Germinal center (tissue), 1 donor: ENCODE measurements around the gene CCDC88C.

ENCODE experiments used
- DNase-seq: peaks from one replicate; pipeline ENCODE4 v3.0.0; 2012; ENCODE audit warnings: mixed read lengths, low spot score

The CCDC88C gene

DNA sequence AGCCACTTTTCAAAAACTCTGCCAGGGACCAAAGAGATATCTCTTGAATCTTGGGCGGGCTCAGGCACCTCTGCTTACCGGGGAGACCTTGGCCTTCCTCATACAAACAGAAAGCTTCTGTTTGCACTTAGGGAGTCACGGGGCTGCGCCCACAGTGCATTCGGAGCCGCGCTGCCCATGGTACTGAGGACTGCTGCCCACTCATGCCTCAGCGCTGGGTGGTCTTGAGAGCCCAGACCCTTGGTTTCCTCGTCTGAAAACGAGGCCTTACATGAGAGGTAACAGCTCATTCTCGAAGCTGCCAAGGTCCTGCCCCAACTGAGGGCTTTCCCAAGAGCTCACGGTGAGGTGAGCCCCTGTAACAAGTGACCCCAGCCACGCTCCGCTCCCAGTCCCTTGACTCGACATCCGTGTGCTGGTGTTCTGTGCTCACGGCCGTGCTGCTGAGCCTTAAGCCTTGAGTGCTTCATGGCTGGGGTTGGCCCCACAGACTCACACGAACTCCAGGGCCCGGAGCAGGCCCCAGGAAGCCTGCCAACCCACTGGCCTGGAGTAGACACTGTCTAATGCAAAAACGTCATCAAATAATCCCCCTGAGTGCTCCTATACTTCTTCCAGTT lies 125.7 kb downstream of the CCDC88C start:
- DNase-seq, result no peak

DNA sequence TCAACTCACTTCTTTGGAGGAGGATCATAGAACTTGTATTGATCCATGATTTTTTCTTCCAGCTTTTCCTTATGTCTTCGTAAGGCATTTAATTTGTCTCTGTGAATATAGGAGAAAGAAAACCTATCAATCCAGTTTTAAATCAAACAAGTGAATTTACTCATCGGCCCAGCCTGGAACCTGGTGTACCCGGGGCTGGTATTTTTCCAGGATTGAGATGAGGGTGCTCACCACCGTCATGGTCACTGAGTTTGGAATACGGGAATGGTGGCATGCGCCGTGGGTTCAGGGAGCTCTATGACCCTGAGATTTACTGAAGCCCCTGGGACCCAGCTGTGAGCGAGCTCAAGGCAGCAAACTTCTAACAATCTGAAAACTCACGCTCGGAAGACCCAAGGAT lies 126.6 kb downstream of the CCDC88C start:
- no peak for DNase-seq

DNA sequence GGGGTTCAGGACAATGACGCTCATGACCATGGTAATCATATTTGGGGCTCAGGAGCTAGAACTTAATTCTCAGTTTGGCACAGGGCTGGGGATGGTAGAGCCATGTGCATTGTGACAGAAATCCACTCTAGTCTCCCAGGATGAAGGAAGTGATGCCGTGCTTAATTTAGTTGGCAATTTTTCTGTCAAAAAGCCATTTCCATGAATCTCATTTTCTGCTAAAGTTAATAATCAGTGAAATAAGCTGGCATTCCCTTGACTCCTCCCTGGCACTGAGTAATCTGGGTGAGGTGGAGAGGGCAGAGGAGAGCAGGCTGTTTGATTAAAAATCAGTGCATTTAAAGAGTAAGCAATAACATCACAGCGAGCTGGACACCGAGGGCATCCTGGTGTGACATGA lies 128.2 kb downstream of the CCDC88C start:
- no peak for DNase-seq

DNA sequence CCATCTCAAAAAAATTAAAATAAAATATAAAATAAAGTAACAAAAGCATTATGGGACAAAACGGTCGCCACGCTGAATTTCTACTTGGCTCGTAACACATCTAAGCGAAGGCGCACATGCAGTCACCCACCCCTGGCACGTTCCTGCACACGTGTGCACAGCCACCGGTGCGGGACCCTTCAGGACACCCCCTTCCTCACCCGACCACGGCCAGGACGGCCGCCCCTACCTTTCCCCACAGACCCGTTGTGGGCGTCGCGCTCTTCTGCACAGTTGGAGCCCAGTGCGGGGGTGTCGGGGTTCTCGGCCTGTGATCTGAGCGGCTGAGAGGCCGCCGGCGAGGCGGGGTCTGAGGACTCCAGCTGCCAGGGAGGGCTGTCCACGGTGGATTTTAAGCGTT lies 128.7 kb downstream of the CCDC88C start:
- no peak for DNase-seq

DNA sequence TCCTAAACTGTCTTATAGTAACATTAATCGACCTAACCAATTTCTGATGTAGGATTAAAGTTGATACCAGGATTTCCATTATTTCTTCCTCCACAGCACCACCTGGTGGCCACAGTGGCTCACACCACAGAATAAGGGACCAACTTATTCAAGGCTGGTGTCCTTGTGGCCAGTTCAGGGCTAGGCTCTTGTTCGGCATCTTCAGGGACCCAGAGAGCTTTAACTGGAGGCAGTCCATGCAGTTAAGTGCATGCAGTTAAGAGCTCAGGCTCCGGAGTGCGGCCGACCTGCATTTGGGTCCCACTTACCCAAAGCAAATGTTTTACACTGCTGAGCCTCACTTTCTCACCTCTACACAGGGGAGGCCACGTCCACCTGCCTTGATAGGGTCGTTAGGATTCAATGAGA lies 131.1 kb downstream of the CCDC88C start:
- peak; percentile 78 for DNase-seq

DNA sequence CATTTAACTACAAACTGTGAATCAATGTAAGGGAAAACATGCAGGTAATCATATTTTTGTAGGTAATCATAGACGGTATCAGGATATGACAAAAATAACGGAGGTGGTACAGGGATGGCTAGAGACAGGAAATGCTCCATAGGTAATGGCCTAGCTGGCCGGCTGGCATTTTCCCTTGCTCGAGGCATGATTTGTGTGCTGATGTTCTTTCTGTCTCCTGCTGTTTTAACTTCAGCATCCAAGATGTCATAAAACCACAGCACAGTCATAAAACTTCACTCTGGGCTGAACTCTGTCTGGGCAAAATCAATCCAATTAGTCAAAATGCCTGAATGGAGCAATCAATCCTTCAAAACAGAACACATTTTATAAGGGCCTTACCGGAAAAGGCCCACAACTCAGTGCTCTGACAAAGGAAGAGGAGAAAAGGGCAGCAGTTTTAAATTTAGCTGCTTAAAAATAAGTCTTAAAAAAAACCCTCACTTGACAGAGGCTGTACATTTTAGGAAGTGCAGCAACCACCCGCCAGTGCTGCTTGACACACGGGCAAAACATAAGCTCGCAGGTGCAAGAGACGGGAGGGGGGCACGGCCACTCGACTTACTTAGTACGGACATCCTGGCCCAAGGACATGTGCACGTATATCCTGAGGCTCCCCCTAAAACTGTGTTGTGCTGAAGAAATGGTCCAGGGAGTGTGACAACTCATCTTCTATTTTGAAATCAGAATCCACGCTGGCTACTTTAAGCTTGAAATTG lies 132.7 kb downstream of the CCDC88C start:
- peak; percentile 35 for DNase-seq

DNA sequence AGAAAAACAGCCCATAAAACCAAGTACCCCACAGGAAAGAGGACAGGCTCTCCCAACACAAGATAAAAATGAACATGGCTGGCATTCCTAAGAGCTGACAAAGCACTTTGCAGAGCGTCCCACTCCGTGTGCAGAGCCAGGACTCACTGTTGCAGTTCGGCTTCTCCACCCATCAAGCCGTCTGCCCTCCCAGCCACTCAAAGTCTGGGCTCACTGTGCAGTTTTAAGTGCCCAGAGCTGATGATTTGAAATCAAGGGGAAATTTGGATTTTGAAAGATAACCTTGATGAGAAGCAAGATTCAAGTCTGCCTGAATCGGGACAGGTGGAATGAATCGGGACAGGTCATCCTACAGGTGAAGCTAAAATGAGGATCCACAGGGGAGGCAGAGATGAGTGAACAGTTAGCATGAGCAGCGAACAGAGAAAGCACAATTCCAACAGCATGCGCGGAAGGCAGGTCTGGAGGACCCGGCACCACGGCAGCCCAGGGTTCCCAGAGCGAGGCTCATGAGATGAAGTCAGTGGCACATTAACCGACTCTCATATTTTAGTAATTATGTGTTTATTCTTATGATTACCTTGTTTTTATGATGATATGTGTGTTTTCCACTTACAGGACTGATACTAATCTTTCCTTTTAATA lies 133.4 kb downstream of the CCDC88C start:
- no peak for DNase-seq

DNA sequence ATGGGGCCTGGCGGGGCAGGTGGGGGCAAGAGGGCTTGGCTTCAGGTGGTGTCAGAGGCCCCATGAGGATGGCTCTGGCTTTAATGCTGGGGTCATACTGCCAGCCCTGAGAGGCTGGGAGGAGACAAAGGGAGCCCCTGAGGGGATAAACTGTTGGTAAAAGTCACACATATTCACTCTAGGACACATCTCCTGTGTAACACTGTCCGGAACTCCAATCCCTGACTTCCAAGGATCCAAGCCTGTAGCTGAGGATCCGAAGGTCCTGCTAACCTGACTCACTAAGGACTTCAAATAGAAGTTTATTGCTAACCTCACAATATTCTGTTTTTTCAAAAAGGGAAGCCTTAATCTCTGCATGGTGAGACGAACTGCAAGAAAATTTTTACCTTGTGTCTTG lies 134.0 kb downstream of the CCDC88C start:
- no peak for DNase-seq

DNA sequence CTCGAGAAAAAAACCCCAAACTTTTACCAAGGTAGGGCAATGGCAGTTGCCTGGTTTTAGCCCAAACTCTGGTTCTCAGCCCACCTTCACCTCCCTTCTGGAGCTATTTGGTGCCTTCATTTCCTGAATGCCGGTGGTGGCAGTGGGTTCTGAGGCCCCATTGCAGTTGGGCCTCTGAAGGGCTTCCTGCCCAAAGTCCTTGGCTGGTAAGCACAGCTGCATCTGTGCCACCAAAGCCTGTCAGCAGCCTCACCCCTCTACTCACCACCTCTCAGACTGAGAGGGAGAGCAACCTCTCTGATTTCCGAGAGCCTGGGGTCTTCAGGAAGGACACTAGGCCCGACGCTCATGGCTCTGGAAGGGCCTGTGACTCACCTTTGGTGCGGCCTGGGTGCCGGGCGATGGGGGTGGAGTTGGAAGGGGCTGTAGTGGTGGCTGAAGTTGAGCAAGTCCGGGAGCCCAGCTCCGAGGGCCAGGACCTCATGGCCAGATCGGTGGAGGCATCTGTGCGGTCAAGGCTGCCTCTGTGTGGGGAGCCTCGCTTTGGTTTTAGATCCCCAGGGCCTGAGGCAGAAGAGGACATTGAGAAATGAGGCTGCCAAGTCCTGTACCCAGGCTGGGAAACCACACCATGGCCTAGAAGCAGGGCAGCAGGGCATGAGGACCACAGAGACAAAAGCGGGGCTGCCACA lies 134.5 kb downstream of the CCDC88C start:
- no peak for DNase-seq

DNA sequence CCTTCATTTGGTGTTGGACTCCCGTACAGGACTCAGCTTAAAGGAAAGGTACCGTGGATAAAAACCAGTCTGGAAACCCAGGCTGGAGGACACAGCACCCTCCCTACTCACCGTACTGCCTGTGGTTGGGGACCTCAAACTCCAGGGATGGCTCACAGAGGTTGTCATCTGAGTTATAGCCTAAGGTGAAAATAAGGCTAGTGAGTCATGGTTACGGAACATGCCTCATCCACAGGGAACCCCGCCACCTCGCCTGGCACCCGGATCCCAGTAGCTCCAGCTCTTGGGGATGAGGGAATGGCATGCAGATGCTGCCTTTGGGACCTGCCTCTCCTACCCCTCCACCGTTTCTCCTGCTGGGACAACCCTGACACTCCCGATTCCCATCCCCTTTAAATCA lies 136.3 kb downstream of the CCDC88C start:
- DNase-seq, result no peak

DNA sequence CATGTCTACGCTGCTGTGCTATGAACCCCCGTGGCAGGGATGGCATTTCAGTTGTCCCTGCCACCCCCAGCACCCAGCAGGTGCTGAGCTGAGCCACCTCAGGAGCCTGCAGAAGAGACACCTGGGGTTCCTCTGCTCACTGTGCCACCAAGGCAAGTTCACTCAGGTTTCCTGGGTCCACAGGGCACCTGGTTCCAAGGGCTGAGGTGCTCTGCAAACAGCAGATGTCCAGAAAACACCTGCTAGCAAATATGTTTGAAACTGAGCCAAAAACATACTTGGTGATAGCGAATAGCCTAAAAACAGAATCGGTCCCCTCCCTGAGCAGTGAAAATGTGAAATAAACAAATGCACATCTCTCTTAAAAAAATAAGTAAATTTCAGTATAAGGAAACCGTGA lies 137.5 kb downstream of the CCDC88C start:
- no peak for DNase-seq

DNA sequence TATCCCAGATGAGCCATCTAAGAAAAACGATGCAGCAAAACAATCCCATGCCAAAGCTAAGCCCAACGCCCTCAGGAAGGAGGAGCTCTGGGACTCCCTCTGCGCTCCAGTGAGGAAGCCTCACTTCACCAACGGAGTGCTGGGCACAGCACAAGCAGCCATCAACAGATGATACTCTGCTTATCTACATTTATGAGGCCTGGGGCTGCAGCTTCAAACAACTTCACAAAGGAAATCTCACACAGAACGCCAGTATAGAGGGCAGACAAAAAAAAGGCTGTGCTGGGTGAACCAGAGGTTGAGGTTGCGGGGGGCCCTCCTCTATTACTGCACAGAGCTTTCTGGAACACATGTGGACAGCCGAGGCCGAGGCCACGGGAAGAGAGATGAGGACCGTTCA lies 138.3 kb downstream of the CCDC88C start:
- DNase-seq, result no peak

DNA sequence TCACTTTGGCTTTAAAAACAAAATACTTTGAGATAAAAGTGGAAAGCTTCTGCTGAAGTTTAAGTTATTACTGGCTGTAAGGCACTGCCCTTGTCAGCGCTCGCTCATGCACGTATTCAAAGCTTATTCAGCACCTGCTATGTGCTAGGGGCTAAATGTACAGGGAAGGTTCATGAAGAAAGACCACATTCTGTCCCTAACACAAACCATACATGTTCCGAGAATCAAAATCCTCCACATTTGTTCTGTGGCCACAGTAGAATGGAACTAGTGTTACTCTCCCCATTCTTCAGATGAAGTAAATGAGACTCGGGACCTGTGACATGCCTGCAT lies 139.3 kb downstream of the CCDC88C start:
- no peak for DNase-seq

DNA sequence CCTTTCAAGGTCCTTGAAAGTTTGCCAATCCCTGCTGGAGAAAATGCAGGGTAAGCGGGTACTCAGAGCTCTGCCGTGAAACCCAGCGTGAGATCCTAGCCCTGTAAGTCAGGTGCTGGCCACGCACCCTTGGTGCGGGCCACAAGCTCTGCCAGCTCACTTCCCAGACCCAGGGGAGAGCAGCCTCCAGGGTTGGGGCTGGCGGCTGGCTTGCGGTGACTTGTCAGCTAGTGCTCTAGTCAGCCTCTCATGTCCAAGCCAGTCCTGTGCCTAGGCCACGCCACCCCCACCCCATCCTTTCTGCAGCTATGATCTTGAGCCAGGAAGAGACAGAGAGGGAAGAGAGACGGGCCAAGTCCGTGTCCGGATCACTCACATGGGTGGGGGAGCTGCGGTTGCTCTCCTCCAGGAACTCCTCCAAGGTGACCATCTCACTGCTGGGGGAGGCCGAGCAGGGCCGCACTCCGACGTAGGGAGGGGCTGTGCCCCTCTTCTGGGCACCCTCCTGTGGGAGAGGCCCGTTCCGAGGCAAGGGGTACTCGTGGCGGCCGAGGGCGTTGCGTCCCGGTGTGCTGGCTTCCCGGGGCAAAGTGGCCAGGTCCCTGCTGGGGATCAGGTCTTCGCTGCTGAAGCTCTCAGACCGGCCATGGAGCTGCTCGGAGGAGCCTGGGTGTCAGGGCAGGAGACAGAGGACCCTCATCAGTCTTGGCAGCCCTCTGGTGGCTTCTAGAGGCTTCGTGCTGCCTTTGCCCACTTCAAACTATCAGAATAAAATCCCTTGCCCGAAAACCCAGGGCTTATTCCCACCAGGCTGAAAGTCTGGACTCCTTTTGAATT lies 139.9 kb downstream of the CCDC88C start:
- no peak for DNase-seq

DNA sequence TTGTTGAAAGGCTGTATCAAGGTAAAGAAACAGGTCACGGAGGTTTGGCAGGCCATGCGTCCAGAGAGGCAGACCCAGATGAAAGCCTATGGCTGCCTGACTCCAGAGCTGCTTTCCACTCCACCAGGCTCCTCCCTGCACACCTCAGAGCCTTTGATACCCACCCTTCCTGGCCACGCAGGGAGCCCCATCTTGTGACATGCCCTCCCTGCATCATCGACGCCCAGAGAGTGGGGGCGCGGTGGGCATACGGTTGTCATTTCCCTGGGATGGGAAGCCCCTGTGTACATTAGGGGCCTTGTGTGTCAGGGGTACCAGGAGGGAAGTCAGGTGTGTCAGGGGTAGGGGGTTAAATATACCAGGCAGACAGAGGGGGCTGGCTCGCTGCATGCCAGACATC lies 142.8 kb downstream of the CCDC88C start:
- DNase-seq, result no peak

DNA sequence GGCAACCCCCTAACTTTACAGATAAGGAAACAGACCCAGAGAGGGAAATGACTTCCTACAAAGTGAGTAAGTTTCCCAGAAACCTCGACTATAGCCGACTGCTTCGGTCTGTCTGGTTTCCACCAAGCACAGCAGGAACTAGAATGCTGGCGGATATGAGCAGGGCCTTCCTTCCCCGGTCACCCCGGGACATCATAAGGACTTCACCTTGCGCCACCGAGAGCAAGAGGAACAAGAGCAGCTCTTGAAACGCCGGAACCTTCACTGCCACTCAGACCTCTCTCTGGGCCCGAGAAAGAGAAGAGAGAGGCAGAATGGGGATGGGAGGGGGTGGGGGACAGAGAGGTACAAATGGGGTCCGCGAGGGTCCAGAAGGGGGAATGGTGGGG lies 143.7 kb downstream of the CCDC88C start:
- DNase-seq, result no peak

DNA sequence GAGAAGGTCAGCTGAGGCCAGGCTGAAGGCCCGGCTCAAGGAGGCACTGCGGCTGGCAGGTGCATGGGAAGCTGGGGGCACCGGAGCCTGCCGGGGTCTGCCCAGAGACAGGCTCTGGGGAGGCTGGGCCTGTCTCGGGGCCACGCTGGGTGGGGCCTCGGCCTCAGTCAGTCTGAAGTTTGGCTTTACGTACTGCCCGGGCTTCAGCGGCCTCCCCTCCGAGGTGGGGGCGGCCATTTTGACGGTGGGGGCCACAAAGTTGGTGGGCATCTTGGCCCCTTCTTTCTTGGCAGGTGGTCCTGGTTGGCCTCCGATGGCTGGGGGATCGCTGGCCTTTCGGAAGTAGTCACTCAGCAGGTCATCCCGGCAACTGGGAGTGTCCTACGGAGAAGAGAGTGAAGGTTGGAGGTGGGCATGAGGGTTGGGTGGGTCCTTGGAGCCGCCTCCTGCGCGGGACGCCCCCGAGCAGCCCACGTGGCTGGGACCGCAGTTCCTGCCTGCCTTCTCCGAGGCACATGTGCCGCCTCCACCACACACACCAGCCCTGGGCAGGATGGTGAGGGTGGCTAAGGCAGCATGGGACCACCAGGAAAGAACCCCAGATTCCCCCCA lies 144.2 kb downstream of the CCDC88C start:
- no peak for DNase-seq

DNA sequence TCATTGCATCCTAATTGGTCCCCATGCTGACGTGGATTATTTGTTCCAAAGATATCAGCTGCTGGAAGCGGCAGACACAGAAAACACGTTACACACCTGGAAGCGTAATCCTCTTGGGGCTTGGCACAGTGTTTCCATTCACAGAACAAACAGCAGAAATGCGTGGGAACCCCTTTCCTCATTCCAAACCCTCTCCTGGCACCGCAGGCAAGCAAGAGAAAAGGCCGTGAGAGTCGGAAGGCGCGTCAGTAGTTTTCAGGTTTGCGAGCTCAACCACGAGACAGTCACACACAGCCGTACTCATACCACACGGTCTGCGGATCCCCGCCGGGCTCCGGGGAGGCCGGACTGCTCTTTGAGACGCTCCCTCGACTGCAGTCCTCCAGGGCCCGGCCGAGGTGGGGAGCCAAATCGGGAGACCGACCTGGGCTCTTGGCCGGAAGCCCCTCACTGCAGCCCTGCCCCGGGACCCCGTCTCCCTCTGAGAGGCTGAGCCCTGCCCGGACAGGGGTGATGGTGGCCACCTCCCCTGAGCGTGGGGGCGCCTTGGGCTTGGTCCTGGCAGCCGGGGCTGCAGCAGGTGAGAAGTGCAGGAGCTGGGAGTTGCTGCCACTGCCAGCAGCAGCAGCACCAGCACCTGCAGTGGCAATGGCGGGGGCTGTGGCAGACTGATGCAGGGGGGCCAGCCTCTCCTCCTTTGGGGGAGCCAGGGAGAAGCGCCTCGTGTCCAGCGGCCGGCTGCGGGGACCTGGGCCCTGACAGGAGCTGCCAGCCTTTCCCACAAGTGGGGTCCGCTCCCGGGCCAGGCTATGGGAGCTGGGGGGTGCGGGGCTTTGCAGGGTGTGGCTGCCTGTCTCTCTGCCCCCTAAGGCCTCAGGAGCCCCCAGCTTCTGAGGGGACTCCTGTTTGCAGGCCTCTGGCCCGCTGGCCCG lies 145.0 kb downstream of the CCDC88C start:
- DNase-seq, result no peak

DNA sequence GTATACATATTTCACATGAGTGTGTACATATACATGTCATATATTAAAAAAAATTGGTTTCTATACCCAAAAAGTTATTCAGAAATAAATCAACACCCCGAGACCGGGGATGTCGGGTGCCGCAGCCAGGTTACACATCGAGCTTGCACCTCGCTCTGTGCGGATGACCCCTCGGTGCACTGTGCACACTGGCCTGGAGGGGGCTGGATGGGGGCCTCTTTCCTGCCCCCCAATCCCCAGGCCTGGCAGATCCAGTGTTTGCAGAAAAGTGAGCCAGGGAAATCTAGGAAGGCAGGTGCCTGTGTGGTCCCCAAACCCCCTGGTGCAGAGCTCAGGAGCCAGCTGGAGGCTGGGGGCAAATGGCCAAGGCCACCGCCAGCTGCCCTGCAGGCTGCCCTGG lies 146.0 kb downstream of the CCDC88C start:
- DNase-seq, result no peak

DNA sequence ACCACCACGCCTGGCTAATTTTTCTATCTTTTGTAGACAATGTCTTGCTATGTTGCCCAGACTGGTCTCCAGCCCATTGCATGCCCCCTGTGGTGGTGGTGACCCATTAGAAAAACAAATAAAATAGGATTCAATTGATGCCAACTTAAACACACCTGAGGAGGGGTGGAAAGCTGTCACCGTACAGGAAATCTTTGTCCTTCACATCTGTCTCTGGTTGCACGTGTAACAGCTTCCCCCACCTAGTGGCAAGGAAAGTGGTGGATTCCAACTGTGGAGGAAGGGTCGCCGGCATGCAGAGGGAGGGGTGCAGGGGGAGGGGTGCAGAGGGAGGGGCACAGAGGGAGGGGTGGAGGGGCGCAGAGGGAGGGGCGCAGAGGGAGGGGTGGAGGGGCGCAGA lies 147.0 kb downstream of the CCDC88C start:
- DNase-seq, result no peak

DNA sequence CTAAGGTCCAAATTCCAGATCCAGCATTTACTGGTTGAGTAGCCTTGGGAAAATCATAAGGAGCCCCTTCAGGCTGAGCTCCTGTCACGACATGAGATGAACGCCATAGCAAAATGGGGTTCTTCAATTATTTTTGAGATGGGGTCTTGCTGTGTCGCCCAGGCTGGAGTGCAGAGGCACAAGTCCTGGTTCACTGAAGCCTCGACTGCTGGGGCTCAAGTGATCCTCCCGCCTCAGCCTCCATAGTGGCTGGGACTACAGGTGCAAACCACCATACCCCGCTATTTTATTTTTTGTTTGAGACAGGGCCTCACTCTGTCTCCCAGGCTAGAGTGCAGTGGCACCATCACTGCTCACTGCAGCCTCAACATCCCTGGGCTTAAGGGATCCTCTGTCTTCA lies 147.4 kb downstream of the CCDC88C start:
- no peak for DNase-seq
